ENCODE measurements around the gene ATP8B4. TPM values are rescaled to one million over a fixed set of nuclear protein-coding genes. Genes with fewer than 3 reads are reported as not detected.
"Not testable (repeated sequence)": the region's sequence is repeated elsewhere in the genome, so short reads cannot be mapped to it uniquely, and the experiment has no call there.

The ATP8B4 gene
- total RNA-seq, 2 donors from 2014 or later, result 13.8 to 21.1 TPM

DNA sequence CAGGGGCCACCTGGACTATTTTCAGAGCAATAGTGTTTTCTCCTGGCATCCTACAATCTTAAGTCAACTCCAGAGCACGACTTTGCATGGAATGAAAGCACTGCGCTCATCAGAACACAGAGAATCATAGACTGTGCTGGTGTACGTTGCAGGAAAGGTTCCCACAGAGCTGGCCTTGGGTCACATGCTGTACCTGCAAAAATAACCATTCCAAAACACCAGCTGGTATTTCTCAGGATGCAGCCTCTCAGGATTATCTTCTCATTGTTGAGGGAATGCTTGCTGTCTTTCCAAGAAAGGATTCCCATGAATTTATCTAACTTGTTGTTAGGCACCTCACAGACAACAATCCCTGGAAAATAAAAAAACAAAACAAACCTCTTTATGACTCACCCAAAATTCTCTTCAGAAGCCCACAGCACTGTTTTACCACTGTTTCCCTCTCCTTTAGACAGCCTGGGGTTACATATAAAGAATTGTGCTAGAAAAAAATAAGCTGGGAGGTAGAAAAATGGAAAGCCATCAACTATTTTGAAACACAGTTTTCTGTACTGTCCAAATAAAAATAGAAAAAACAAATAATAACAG lies 131.7 kb downstream of the ATP8B4 start:
- no peak for DNase-seq (ENCODE audit: low spot score)
- intact Hi-C loops (cut with DNase I), result no loop called here

DNA sequence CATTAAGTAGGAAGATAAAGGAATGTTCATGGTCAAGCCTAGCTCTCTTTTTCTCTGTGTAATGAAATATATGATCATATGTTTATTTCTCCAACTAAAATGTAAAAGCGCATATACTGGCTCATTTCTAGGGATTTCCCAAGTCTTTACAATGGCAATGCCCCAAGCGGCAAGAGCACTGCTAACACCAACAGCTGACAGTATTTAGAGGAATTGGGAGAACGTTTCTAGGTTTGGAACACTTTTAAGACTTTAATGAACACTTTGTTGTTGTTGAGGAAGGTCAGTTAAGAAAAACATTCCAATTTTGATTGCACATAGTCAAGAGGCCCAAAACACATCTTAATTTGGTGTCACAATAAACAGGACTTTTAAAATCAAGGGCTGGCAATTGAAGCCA lies 132.7 kb downstream of the ATP8B4 start:
- intact Hi-C loops (cut with DNase I), result no loop called here

DNA sequence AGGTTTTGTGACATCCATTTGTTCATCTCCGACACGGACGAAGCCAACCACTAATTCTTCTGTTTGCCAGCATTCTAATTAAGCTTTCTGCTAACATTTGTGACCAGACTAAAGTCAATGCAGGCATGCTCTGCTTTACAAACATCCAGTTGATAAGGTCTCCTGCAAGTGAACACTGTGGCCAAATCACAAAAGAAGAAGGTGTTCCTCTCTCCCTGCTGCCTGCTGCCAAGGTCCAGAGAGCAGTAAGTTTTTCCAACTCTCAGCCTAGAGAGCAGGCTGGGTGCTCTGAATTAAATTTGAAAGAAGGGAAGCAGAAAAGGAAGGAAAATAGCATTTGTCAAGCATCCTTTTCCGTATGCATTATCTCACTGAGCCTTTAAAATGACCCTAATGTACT lies 133.6 kb downstream of the ATP8B4 start:
- DNase-seq (ENCODE audit: low spot score), result no peak
- intact Hi-C loops (cut with DNase I), result no loop called here

More for the DNA sequence above, 132.7 kb downstream of the ATP8B4 start:
- DNase-seq (ENCODE audit: low spot score), result no peak

DNA sequence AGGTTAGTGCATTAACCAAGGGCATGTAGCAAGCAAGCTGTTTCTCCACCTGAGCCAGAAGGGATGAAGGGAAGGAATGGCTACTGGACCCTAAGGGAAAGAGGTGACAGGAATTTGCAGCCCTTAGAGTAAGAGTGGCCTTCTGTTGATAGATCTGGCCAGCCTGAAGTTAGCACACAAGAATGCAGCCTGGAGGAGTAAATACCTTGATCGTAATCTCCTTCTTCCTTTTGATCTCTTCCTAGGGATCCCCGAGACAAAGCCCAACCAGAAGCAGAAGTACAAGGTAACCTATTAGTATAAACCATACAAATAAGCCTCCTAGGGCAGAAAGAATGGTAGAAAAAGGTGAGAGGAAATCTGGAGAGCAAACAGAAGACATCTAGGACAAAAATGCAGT lies 134.6 kb downstream of the ATP8B4 start:
- no peak for DNase-seq (ENCODE audit: low spot score)
- intact Hi-C loops (cut with DNase I), result no loop called here

DNA sequence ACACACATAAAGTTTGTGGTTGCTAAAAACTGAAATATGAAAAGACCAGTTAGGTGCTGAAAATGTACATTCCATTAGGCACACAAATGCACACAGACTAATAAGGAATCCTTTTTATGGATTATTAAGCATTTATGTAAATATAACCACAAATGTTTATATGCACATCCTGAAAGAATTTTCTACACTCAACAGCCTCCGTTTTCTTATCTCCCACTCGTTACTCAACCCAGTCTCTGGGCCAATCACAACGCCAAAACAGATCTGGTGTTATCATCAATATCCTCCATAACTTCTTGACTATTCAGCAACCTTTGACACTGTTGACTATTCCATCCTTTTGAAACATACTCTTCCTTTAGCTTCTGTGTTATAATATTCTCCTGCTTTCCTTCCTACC lies 136.4 kb downstream of the ATP8B4 start:
- intact Hi-C loops (cut with DNase I), result no loop called here
- DNase-seq (ENCODE audit: low spot score), result no peak

DNA sequence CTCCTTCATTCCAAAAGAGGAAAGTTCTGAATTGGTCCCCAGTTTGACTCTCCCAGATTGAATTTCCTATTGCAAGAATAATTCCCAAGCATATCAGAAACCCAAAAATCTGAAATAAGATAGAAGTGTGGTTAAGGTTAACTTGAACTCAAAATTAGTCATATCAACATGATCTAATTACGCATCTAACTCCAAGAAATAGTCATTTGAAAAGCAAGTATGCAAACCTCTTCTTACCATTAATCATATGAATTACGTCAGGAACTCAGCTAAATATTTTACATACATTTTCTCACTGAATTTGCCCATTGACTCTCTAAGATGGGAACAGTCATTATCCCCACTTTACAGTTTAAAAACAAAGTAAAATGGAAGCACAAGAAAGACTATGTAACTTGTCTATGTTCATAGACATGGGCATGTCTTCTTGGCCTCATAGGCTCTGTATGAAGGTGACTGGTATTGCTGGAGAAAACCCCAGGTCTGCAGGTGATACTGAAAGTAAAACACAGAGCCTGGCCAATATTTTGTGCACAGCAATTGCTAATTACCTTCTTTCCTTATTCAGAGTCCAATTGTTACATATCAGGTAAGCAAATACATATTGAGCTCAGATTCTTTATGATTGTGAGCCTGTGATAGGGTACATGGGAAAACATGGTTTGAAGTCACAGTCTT lies 139.2 kb downstream of the ATP8B4 start:
- DNase-seq (ENCODE audit: low spot score), result no peak
- intact Hi-C loops (cut with DNase I), result no loop called here

DNA sequence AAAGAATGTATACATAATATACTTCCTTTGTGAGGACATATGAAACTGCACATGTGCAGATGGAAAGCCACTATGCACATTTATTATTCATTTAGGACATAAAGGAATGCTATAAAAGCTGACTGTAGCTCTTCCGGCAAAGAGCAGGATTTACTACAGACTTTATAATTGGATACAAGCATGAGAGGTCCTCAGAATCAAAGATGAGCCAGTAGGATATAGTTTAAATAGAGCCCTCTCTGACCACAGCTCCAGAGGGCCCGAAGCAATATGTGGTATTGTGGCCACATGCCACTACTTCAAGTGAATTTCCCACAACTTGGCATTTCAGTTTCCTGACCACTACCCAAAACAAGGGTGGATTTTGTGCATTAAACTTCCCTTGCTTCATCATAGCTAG lies 140.9 kb downstream of the ATP8B4 start:
- DNase-seq (ENCODE audit: low spot score), result no peak
- intact Hi-C loops (cut with DNase I), result no loop called here

DNA sequence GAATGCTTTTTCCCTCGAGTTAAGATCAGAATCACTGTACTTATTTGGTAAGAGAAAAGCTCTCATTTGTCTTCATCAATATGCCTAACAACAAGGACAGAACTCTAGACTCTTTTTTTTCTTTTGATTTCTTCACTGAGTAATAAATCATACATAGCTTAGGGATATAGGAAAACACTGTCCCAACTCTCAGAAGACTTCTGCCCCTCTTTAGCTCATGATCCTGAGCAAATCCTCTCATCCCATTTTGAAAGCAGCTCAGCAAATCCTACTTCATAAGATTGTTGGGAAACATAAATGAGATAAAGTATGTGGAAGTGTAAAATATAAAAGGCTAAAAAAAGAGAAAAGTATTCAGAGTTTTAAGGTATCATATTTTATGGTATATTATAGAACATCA lies 141.7 kb downstream of the ATP8B4 start:
- intact Hi-C loops (cut with DNase I), result no loop called here
- DNase-seq (ENCODE audit: low spot score), result no peak

DNA sequence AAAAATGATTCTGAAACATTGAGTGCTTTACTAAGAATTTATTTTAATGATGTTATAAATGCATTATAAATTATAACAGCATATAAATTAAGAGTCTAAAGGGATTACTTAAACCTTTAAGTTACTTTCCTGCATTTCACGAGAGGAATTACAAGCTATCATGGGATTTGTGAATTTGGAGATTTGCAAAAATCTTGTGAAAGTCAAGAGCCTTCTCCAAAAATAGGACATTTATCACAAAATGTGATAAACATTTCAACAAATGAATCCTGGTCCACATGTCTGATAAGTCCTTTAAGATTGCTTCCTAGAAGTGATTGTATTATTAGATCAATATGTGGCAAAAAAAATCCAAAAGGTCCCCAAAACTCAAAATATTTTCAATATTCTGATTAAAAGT lies 154.5 kb downstream of the ATP8B4 start:
- DNase-seq (ENCODE audit: low spot score), result no peak
- intact Hi-C loops (cut with DNase I), result no loop called here

DNA sequence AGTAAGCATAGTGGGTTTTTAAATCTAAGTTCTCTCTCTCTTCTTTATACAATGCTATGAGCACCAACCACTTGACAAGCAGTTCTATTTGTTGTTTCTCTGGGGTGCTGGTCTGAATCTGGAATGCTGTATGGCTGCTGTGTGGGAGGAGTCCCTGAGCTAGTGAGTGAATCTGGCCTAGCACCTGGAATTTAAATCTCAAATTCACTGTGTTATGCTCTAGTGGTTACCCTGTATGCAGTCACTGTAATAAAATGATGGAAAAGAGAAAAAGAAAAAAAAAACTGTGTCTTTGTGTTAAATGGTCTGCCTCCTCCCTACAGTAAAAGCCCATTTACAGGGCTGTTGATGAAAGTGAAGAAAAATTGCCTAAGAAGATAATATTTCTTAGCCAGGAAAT lies 155.0 kb downstream of the ATP8B4 start:
- intact Hi-C loops (cut with DNase I), result no loop called here

DNA sequence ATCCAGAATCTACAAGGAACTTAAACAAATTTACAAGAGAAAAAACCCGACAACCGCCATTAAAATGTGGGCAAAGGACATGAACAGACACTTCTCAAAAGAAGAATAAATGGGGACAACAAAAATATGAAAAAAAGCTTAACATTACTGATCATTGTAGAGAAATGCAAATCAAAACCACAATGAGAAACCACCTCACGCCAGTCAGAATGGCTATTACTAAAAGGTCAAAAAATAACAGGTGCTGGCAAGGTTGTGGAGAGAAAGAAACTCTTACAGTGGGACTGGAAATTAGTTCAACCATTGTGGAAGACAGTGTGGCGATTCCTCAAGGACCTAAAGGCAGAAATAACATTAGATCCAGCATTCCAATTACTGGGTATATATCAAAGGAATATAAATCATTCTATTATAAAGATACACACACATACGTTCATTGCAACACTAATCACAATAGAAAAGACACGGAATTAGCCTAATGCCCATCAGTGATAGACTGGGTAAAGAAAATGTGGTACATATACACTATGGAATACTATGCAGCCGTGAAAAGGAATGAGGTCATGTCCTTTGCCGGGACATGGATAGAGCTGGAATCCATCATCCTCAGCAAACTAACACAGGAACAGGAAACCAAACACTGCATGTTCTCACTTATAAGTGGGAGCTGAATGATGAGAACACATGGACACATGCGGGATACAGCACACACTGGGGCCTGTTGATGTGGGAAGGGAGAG lies 155.8 kb downstream of the ATP8B4 start:
- DNase-seq (ENCODE audit: low spot score); intact Hi-C loops (cut with DNase I): not testable (repeated sequence)

More for the DNA sequence above, 155.0 kb downstream of the ATP8B4 start:
- DNase-seq (ENCODE audit: low spot score), result no peak

DNA sequence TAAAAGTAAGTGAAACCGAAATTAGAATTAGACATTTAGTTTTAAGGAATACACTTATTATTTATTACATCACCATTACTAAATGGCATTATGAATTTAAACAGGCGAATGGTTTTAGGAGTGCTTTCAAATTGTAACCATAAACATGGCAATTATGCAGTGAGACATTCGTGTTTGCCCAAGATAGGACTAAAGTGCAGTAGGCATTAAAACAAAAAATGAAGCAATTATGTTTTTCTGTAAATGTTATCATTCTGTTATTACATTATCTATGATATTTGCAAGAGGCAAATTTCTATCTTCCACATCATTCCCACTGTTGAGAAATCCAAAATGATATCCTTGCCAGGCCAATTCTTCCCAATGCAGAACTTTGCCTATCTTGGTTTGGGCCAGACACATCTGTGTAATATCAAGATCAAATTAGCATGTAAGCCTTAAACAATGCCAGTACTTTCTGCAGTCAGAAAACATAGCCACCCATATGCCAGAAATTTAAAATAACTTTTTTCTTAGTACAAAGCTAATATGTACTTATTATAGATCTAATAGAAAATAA lies 156.9 kb downstream of the ATP8B4 start:
- DNase-seq (ENCODE audit: low spot score), result no peak
- intact Hi-C loops (cut with DNase I), result no loop called here

DNA sequence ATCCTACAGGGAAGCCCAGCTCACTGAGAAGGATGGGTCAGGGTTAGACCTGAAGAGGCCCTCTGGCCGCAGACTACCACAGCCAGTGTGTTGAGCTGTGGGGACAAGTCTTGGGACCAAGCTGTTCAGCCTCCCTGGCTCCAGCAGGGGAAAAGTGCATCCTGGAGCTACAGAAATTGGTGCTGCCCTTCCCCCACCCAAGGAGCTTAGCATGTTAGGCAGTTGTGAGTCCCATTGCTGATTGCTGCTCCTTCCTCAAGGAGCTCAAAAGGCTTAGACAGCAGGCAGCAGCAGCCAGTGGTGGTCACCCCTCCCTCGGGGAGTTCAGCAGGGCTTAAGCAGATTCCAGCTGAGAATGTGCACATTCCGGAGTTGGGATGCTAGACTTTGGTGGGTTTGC lies 165.6 kb downstream of the ATP8B4 start:
- intact Hi-C loops (cut with DNase I), result no loop called here

DNA sequence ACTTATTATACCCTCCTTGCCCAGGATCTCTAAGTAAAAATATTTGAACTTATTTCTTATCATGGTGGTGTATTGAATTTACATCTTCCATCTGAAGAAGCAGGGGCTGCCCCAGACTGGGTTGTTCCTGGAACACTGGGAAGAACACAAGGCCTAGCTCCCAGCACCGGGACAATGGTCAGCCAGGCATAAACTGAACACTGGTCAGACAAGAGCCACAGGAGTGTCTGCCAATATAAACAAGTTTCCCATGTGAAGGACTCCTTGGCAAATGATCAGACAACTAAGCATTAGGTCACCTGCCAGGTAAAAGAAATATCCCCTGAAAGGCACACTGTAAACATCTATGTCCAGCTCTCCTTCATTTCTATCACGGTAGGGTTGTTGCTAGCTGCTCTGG lies 172.4 kb downstream of the ATP8B4 start:
- intact Hi-C loops (cut with DNase I), result no loop called here

More for the DNA sequence above, 165.6 kb downstream of the ATP8B4 start:
- no peak for DNase-seq (ENCODE audit: low spot score)

DNA sequence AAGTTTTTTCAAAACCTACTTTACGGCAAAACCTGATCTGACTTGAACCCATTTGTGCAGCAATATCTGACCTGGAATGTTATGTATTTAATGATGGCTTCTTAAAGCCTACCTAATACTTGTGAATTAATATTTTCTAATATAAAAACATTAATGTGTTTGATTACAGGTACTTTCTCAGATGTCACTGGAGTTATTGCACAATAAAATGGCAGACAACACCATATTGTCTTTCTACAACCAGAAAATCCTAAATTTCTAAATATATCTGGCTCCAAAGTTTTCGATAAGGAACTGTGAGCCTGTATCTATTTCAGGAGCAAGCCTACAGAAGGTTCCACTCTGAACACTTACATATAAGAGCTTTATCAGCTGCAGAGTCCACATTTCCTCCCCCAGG lies 184.5 kb downstream of the ATP8B4 start:
- intact Hi-C loops (cut with DNase I), result no loop called here
- no peak for DNase-seq (ENCODE audit: low spot score)

More for the DNA sequence above, 172.4 kb downstream of the ATP8B4 start:
- DNase-seq (ENCODE audit: low spot score), result no peak

DNA sequence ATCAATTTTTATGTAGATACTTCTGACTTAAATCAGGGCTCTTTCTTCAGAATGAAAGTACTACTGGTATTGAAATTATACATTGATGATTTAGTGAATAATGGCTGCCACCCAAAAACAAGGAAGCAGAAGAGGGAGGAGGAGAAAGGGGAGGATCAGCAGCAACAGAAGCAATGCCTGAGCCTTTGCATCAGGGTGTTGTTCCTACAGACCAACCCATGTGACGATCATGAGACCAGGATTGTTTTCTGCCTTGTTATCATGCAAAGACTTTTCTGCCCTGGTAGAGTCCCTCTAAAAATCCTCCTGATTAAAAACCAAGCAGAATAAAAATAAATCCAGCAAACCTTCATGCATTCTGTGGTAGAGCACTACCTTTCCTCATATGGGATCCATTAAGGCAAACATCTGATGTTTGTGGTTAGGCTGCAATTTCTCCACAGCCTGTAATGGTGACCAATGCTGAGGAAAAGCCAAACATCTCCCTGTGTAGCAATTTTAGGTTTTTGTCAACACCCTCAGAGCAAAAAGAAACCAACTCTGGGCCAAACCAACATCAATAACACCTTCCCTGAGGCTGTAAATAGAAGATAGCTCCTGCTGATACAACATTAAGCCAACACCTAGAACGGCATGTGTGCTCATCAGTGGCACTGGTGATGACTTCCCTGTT lies 191.7 kb downstream of the ATP8B4 start:
- DNase-seq (ENCODE audit: low spot score), result no peak
- intact Hi-C loops (cut with DNase I), result no loop called here

DNA sequence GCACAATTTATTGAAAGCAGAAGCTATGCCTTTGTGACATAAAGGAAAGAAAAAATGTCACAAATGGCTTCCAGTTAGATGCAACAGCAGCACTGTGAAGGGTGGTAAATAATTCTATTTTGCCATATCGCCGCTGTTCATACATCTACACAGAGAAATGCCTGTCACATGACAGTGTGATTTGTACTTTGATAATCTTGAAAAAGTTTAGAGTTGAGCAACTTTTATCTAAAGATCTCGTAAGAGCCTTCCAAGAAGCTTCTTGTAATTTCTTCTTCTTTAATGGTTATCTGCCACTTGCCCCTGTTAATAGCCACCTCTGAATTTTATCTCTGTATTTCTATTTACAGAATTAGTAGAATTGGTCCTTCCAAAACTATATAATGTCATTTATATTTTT lies 192.3 kb downstream of the ATP8B4 start:
- intact Hi-C loops (cut with DNase I), result no loop called here
- no peak for DNase-seq (ENCODE audit: low spot score)

DNA sequence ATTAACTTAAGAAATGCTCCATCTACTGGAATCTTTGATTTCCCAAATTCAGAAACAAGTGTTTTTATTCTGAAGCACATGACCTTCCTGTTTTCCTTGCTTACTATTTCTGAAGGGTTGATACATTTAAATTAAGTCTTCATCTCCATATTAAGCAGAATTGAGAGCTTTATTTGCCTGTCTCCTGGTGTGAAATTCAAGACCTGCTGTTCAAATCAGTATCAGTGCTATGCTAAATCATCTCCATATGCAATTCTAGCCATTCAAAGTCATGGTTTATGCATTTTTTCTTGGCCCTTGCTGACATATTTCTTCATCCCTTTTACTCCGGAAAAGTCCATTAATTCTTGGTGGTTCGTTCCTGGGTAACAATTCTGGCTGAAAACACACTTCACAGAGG lies 195.4 kb downstream of the ATP8B4 start:
- intact Hi-C loops (cut with DNase I), result no loop called here
- no peak for DNase-seq (ENCODE audit: low spot score)

DNA sequence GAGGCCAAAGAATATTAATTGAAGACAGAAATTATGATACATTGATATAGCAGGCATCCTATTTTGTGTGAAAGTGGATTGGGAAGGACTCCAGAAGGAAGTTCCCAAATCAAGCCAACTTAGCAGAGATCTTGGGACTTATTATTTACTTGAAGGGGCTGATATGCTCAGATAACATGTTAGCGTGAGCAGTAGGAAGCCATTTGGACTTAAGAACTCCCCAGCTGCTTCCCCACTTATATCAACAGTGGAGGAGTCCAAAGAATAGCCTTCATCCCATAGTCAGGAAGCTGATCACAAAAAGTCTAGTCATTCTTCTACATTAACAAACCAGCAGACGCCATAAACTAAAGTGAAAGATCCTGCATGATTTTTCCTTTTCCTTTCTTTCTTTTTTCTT lies 200.0 kb downstream of the ATP8B4 start:
- intact Hi-C loops (cut with DNase I), result no loop called here
- no peak for DNase-seq (ENCODE audit: low spot score)

DNA sequence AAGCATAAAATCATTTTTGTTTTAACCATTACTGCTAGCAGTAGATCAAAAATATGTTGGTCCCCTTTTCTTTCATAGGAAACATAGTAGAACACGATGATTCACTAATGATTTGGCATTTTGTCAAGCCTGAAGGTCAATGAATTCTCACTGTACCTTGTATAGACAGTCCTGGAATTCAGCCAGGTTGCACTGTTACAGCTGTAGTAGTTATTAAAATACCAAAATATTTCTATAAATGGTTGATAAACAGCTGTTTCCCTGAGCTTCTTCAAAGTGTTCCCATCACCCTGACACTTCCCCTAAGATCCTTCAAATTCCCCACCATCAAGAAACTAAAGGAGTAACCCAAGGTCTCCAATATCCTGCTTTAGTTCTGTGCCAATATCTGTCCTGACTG lies 200.9 kb downstream of the ATP8B4 start:
- no peak for DNase-seq (ENCODE audit: low spot score)
- intact Hi-C loops (cut with DNase I), result no loop called here
